ENCODE results near the gene NTSR2. TPM values are rescaled to one million over a fixed set of nuclear protein-coding genes. Genes with fewer than 3 reads are reported as not detected.

The NTSR2 gene
- total RNA-seq, 6 donors from 2014 or later = not detected

DNA sequence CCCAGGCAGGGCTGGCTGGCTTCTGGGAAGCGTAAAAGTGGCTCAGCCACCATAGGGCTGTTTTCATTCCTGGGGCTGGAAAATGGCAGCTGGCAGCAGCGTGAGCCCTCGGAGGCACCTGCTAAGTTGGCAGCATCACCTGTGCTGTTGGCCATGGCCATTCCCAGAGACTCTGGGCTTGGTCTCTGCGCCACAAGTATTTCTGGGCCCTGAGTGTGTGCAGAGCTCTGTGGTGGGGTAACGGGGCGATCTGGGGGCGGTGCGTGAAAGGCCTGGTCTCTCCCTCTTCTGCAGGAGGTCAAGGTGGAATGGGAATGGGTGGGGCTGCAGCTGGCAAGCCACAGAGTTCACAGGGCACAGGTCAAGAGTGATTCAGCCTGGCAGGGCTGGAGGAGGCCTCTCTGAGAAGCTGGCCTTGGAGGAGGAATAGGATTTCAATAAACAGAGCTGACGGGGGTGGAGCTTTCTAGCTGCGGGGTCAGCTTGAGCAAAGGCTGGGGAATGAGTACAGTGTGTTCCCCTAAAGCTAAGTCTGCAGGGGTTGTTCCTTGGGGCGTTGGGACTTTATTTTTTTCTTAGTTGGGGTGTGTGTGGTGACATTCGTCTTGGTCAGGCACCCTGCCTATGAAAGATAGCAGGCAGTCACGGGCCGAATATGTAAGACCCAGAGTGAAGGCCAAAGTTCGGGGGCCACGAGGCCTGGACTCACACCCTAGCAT is 10.3 kb upstream of the NTSR2 start:
- H3K9me3 ChIP-seq = no peaks in the 10 kb centered on the region
- ATAC-seq (ENCODE audit: low FRiP score in 2 of 2) (no peak), DNase-seq (peak in 1 of 2 donors; percentile 44)
- H3K4me1 ChIP-seq = no peaks in the 10 kb centered on the region
- no peaks in the 10 kb centered on the region for H3K27me3 ChIP-seq
- no peaks in the 10 kb centered on the region for H3K36me3 ChIP-seq
- 72 to 87% methylated on average over 13 to 16 of the region's 16 CpGs for WGBS, 2 donors
- TF ChIP-seq EP300 (IDR thresholded peaks at IDR 0.05) = no peak
- no peak for TF ChIP-seq POLR2A (IDR thresholded peaks at IDR 0.05)
- TF ChIP-seq, protein P1, sequence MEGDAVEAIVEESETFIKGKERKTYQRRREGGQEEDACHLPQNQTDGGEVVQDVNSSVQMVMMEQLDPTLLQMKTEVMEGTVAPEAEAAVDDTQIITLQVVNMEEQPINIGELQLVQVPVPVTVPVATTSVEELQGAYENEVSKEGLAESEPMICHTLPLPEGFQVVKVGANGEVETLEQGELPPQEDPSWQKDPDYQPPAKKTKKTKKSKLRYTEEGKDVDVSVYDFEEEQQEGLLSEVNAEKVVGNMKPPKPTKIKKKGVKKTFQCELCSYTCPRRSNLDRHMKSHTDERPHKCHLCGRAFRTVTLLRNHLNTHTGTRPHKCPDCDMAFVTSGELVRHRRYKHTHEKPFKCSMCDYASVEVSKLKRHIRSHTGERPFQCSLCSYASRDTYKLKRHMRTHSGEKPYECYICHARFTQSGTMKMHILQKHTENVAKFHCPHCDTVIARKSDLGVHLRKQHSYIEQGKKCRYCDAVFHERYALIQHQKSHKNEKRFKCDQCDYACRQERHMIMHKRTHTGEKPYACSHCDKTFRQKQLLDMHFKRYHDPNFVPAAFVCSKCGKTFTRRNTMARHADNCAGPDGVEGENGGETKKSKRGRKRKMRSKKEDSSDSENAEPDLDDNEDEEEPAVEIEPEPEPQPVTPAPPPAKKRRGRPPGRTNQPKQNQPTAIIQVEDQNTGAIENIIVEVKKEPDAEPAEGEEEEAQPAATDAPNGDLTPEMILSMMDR (IDR thresholded peaks at IDR 0.05) = no peak
- no peak for TF ChIP-seq POLR2AphosphoS5 (IDR thresholded peaks at IDR 0.05)
- H3K4me3 ChIP-seq = no peak overlapping the region
- H3K27ac ChIP-seq = no peak overlapping the region

DNA sequence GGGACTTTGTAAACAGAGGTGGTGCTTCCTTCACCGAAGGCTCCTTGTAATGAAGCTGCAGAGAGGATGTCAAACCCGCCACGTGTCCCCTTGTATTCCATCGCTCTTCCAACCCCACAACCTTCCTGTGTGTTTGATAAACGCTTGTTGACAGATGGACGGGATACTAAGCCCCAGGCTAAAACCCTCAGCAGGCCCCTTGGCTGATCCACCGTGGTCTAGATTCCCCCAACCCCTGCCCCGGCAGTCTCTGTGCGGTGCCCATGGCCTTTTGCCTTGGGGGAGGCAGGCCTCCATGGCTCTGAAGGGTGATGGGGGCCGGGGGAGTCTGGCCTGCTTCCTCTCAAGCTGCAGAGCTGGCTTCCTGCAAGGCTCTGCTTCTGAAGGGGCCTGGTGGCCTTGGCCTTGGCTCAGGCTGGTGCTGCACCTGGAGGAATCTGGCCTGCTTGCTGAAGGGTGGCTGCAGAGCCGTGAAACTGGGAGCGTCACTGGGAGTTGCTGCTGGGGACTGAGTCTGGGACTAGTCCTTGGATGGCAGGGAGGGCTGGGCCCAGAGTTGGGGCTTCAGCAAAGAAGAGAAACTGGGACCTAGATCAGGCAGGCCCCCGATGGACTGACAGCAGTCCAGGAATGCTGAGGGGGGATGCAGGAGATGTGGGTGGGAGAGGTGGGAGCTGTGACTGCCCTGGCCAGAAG is 9.6 kb upstream of the NTSR2 start:
- Histone ChIP-seq H3K27me3 (no peaks in the 10 kb centered on the region), H3K4me1 (no peaks in the 10 kb centered on the region), H3K9me3 (no peaks in the 10 kb centered on the region), H3K36me3 (no peaks in the 10 kb centered on the region), H3K4me3 (no peak overlapping the region), H3K27ac (no peak overlapping the region)
- 70 to 79% methylated on average over 9 to 13 of the region's 13 CpGs for WGBS, 2 donors
- TF ChIP-seq, protein P1 (IDR thresholded peaks at IDR 0.05) = no peak
- TF ChIP-seq POLR2A (IDR thresholded peaks at IDR 0.05) (no peak), EP300 (IDR thresholded peaks at IDR 0.05) (no peak), POLR2AphosphoS5 (IDR thresholded peaks at IDR 0.05) (no peak)
- ATAC-seq (ENCODE audit: low FRiP score in 2 of 2) (no peak), DNase-seq (peak in 1 of 2 donors; percentile 52)

DNA sequence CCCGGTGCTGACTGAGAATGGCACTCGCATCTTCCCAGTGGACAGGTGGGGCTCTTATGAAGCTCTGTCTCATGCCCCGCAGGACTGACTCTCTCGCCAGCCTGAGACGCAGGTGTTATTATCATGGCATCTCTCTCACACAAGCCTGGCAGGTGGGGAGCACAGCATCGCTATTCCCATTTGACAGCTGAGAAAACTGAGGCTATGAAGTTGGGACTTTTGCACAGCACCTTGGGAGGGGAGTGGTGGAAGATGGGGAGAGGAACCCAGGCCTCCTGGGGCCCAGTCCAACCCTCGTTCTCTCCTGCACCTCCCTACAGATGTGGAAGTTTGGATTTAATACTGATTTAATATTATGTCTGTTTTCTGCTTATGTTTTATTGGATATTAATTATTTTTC is 9.0 kb upstream of the NTSR2 start:
- 81 to 82% methylated on average over 7 of the region's 7 CpGs for WGBS, 2 donors
- Histone ChIP-seq H3K27ac (no peak overlapping the region), H3K9me3 (no peaks in the 10 kb centered on the region), H3K27me3 (no peaks in the 10 kb centered on the region), H3K4me3 (no peak overlapping the region), H3K4me1 (no peaks in the 10 kb centered on the region), H3K36me3 (no peaks in the 10 kb centered on the region)
- DNase-seq (no peak), ATAC-seq (ENCODE audit: low FRiP score in 2 of 2) (no peak)
- TF ChIP-seq POLR2AphosphoS5 (IDR thresholded peaks at IDR 0.05) (no peak), EP300 (IDR thresholded peaks at IDR 0.05) (no peak), POLR2A (IDR thresholded peaks at IDR 0.05) (no peak)
- TF ChIP-seq, protein P1 (IDR thresholded peaks at IDR 0.05) = no peak

DNA sequence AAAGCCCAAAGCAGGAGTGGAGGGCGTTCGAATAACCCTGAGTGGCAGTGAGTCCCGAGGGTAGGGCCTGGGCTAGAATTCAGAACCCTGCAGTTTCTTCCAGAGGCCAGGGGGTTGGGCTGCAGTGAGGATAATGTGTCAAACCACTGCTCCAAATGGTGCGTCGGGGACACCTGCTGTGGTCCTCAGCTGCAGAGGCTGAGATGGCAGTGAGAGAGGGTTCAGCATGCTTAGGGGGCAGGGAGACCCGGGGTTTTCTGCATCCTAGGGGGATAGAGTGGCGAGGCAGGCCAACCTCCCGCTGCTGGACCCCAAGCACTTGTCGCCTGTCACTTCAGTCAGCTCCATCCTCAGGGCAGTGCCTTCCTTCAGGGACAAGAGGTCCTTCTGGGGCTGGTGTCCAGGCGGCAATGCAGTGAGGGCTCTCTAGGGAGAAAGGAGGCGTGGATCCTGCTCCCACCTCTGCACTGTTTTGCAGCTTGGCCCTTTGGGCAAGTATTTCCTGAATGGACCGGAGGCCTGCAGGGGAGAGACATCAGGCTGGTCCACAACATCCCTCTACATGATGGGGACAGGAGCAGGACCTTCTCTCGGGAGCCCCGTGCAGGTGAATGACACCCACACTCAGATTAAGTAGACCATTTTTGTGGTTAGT is 8.4 kb upstream of the NTSR2 start:
- no peak overlapping the region for H3K4me3 ChIP-seq
- 69 to 76% methylated on average over 10 to 13 of the region's 14 CpGs for WGBS, 2 donors
- no peaks in the 10 kb centered on the region for H3K36me3 ChIP-seq
- H3K4me1 ChIP-seq = no peaks in the 10 kb centered on the region
- H3K27ac ChIP-seq = no peak overlapping the region
- TF ChIP-seq, protein P1 (IDR thresholded peaks at IDR 0.05) = no peak
- TF ChIP-seq POLR2A (IDR thresholded peaks at IDR 0.05) = no peak
- no peak for TF ChIP-seq EP300 (IDR thresholded peaks at IDR 0.05)
- TF ChIP-seq POLR2AphosphoS5 (IDR thresholded peaks at IDR 0.05) = no peak
- H3K9me3 ChIP-seq = no peaks in the 10 kb centered on the region
- H3K27me3 ChIP-seq = no peaks in the 10 kb centered on the region
- ATAC-seq (ENCODE audit: low FRiP score in 2 of 2) = no peak
- DNase-seq = no peak
